Aorta (tissue), 5 donors: ENCODE data around the gene DOP1B. TPM values are rescaled to one million over a fixed set of nuclear protein-coding genes. Genes with fewer than 3 reads are reported as not detected.

ENCODE experiments used
- ATAC-seq: fragments of 200-7000 bp; cut with Tn5 transposase; one replicate; pipeline ENCODE4 v1.9.1; 2022; ENCODE audit warnings: moderate library complexity; ENCODE audit not compliant: low FRiP score
- DNase-seq, 2 donors: peaks; one replicate each; pipeline ENCODE4 v3.0.0-alpha.2; 2020
- H3K27ac ChIP-seq, 2 donors: one replicate each; pipeline ENCODE4 v1.5.1; 2013; ENCODE audit warnings: low read length in 2 of 2, mild to moderate bottlenecking in 2 of 2, moderate library complexity in 2 of 2, control low read depth in 1 of 2, inconsistent platforms in 1 of 2, low read depth in 1 of 2
- H3K27me3 ChIP-seq, 2 donors: one replicate each; pipeline ENCODE4 v1.6.1; 2013; ENCODE audit warnings: control low read depth in 1 of 2, low read length in 1 of 2, mild to moderate bottlenecking in 1 of 2, moderate library complexity in 1 of 2; ENCODE audit not compliant: insufficient read depth in 2 of 2, control insufficient read depth in 1 of 2
- H3K36me3 ChIP-seq, 2 donors: one replicate each; pipeline ENCODE4 v1.6.1; 2013; ENCODE audit warnings: control low read depth in 1 of 2, low read length in 1 of 2, mild to moderate bottlenecking in 1 of 2; ENCODE audit not compliant: insufficient read depth in 2 of 2, control insufficient read depth in 1 of 2
- H3K4me1 ChIP-seq, 2 donors: one replicate each; pipeline ENCODE4 v1.6.1; 2013; ENCODE audit warnings: low read length in 2 of 2, control low read depth in 1 of 2, mild to moderate bottlenecking in 1 of 2, moderate library complexity in 1 of 2; ENCODE audit not compliant: insufficient read depth in 2 of 2, control insufficient read depth in 1 of 2
- H3K4me3 ChIP-seq, 2 donors: one replicate each; pipeline ENCODE4 v1.5.1; 2013; ENCODE audit warnings: low read length in 2 of 2, control low read depth in 1 of 2, mild to moderate bottlenecking in 1 of 2
- H3K9me3 ChIP-seq: one replicate; pipeline ENCODE4 v1.6.1; 2013; ENCODE audit warnings: mild to moderate bottlenecking, low read length; ENCODE audit not compliant: control insufficient read depth
- WGBS, 2 donors: extraction: QIAGEN DNeasy Blood & Tissue Kit; methylation state at CpG; one replicate each; pipeline ENCODE4 v1.1.7; 2013; 5-methylcytosine and 5-hydroxymethylcytosine counted together
- intact Hi-C, 2 donors: fragments of 100-400 bp; cut with DNase I; formaldehyde crosslinking; loops; one replicate each; pipeline versions ENCODE4 v1.14.2 to v1.15.0; 2022
- long read RNA-seq, 2 donors: library from polyadenylated mRNA; unstranded; transcript quantifications; one replicate each; pipeline ENCODE4 v2.0.0, GENCODE V29; 2020 to 2021
- polyA plus RNA-seq, 2 donors: library from polyadenylated mRNA; stranded (reverse); fragments of 200-250 nt; gene quantifications; one replicate each; pipeline ENCODE4 v1.2.3, GENCODE V29; 2013
- total RNA-seq, 2 donors: library from RNA; stranded (reverse); fragmentation: NEBNext Ultra II Directional; extraction: Animal tissue kit (Norgen Biotek cat#: 25700); gene quantifications; one replicate each; pipeline ENCODE4 v1.2.1, GENCODE V29; 2021
- donor health status: healthy with polysubstance abuse.
- donor health status: Bipolar disorder and iron deficiency.
- donor health status: DM: no; HTN: no; CAD: no.
- donor health status: DM: no; HTN: no; CAD: no.
- donor health status: DM: yes; HTN: yes; CAD: no.

The DOP1B gene, protein sequence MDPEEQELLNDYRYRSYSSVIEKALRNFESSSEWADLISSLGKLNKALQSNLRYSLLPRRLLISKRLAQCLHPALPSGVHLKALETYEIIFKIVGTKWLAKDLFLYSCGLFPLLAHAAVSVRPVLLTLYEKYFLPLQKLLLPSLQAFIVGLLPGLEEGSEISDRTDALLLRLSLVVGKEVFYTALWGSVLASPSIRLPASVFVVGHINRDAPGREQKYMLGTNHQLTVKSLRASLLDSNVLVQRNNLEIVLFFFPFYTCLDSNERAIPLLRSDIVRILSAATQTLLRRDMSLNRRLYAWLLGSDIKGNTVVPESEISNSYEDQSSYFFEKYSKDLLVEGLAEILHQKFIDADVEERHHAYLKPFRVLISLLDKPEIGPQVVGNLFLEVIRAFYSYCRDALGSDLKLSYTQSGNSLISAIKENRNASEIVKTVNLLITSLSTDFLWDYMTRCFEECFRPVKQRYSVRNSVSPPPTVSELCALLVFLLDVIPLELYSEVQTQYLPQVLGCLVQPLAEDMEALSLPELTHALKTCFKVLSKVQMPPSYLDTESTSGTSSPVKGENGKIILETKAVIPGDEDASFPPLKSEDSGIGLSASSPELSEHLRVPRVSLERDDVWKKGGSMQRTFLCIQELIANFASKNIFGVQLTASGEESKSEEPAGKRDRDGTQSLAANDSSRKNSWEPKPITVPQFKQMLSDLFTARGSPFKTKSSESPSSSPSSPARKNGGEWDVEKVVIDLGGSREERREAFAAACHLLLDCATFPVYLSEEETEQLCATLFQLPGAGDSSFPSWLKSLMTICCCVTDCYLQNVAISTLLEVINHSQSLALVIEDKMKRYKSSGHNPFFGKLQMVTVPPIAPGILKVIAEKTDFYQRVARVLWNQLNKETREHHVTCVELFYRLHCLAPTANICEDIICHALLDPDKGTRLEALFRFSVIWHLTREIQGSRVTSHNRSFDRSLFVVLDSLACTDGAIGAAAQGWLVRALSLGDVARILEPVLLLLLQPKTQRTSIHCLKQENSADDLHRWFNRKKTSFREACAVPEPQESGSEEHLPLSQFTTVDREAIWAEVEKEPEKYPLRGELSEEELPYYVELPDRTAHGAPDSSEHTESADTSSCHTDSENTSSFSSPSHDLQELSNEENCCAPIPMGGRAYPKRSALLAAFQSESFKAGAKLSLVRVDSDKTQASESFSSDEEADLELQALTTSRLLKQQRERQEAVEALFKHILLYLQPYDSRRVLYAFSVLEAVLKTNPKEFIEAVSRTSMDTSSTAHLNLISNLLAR (N-terminal part only)
- total RNA-seq, result 10 to 100 TPM; 14.2 to 14.8 TPM
- polyA plus RNA-seq, result 1 to 10 TPM; 2.9 to 4.3 TPM
- long read RNA-seq, donor 1, partial matches to known transcripts, result 2 of 8 reads
- long read RNA-seq, donor 1, other reads (novel, unspliced or antisense), result 5 of 8 reads
- long read RNA-seq, donor 2, partial matches to known transcripts, result 4 of 7 reads
- long read RNA-seq, donor 2, other reads (novel, unspliced or antisense), result 3 of 7 reads

- Histone ChIP-seq H3K27me3 (no peaks in the 10 kb centered on the region), H3K36me3 (no peaks in the 10 kb centered on the region), H3K4me1 (no peaks in the 10 kb centered on the region), H3K27ac (no peak within 1 kb of the TSS), H3K4me3 (peak within 1 kb of the TSS; percentile 75 to 95), H3K9me3 (no peaks in the 10 kb centered on the region)
- DNase-seq (no peak), ATAC-seq (peak; percentile 0)
- WGBS, 2 donors, result 1% methylated on average over 67 to 83 of the region's 83 CpGs
- intact Hi-C loops, result loop anchor here in 1 of 2 donors (2.0 to 5.0 kb wide), 2 partner anchors 56 to 165 kb away; partner anchors contain the start of gene MORC3
Measured at GRCh38 chr21:36156815-36157670, at the start of gene DOP1B. DOP1B (plus strand) TSS chr21:36156824; CDS start chr21:36164734, 7,910 bp downstream.

- intact Hi-C loops, result loop anchor here in 1 of 2 donors (5.0 kb wide), 1 partner anchor 48 kb away; the partner anchor contains the start of gene SETD4
- ATAC-seq (no peak), DNase-seq (no peak)
- Histone ChIP-seq H3K4me3 (no peak overlapping the region), H3K27ac (no peak overlapping the region), H3K36me3 (no peaks in the 10 kb centered on the region), H3K27me3 (no peaks in the 10 kb centered on the region), H3K9me3 (no peaks in the 10 kb centered on the region), H3K4me1 (no peaks in the 10 kb centered on the region)
- 96 to 98% methylated on average over 10 of the region's 10 CpGs for WGBS, 2 donors
Measured at GRCh38 chr21:36109868-36110267, 46.8 kb upstream of the DOP1B start.

DNA sequence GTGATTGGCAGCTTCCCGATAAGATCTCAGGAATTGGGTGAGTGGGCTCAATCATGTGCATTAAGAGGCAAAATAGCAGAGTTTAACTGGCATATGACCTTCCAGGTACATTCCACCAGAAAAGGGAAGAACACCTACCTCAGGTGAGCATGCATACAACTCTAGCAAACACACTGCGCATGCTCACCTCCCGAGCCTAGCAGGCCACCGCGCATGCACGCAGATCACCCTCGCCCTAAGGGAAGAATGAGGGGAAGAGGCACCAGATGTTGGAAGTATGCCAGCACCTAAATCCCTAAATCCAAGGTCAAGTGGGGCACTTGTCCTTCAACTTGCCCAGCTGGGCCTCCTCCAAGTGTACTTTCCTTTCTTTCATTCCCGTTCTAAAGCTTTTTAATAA lies 45.4 kb upstream of the DOP1B start:
- Histone ChIP-seq H3K27ac (no peak overlapping the region), H3K4me1 (no peaks in the 10 kb centered on the region), H3K36me3 (no peaks in the 10 kb centered on the region), H3K9me3 (no peaks in the 10 kb centered on the region), H3K4me3 (no peak overlapping the region), H3K27me3 (no peaks in the 10 kb centered on the region)
- 84 to 92% methylated on average over 8 of the region's 8 CpGs for WGBS, 2 donors
- intact Hi-C loops, result loop anchor here in 1 of 2 donors (5.0 kb wide), 1 partner anchor 49 kb away; the partner anchor contains the start of gene SETD4
- DNase-seq (no peak), ATAC-seq (no peak)

DNA sequence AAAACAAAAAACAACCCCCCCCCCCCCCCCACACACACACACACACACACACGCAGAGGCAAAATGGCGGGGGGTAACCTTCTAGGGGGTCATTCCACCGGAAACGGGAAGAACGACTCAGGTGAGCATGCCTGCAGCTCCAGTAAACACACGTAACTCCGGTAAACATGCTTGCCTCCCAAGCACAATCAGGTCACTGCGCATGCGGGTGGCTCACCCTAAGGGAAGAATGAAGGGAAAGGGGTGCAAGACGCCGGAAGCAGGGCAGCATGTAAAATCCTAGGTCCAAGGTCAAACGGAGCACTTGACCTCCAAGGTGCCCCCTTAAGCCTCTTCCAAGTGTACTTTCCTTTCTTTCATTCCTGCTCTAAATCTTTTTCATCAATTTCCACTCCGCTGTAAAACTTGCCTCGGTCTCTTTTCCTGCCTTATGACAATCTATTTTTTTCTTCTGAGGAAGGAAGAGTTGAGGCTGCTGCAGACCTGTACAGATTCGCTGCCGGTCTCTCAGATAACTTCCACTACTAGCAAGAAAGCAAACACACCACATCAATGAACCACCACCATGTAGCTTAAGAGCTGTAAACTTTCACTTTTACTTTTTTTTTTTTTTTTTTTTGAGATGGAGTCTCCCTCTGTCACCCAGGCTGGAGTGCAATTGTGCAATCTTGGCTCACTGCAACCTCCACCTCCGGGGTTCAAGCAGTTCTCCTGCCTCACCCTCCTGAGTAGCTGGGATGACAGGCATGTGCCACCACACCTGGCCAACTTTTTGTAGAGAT lies 42.8 kb upstream of the DOP1B start:
- Histone ChIP-seq H3K9me3 (no peaks in the 10 kb centered on the region), H3K27me3 (no peaks in the 10 kb centered on the region), H3K27ac (no peak overlapping the region), H3K4me1 (no peaks in the 10 kb centered on the region), H3K36me3 (no peaks in the 10 kb centered on the region), H3K4me3 (no peak overlapping the region)
- WGBS, 2 donors, result 79% methylated on average over 17 of the region's 17 CpGs
- DNase-seq, result no peak
- intact Hi-C loops, result loop anchor here in 1 of 2 donors (5.0 kb wide), 1 partner anchor 52 kb away; the partner anchor contains the start of gene SETD4
- ATAC-seq, result no peak

DNA sequence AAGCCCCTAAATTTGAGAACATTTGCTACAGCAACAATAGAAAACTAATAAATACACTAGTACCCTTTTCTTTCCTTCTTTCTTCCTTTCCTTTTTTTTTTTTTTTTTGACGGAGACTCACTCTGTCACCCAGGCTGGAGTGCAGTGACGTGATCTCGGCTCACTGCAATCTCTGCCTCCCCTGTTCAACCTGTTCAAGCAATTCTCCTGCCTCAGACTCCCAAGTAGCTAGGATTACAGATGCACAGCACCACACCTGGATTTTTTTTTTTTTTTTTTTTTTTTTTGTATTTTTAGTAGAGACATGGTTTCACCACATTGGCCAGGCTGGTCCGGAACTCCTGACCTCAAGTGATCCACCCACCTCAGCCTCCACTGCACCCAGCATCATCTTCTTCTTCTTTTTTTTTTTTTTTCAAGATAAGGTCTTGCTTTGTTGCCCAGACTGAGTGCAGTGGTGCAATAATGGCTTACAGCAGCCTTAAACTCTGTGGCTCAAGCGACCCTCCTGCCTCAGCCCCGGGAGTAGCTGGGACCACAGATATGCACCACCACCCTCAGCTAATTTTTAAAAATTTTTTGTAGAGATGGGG lies 41.4 kb upstream of the DOP1B start:
- intact Hi-C loops, result no loop called here
- Histone ChIP-seq H3K4me1 (no peaks in the 10 kb centered on the region), H3K9me3 (no peaks in the 10 kb centered on the region), H3K36me3 (no peaks in the 10 kb centered on the region), H3K27me3 (no peaks in the 10 kb centered on the region), H3K4me3 (no peak overlapping the region), H3K27ac (no peak overlapping the region)
- WGBS, 2 donors, result 84 to 89% methylated on average over 6 of the region's 6 CpGs
- no peak for DNase-seq
- ATAC-seq, result no peak

GRCh38 chr21:36117286-36117741 lies 39.3 kb upstream of the DOP1B start:
- Histone ChIP-seq H3K36me3 (no peaks in the 10 kb centered on the region), H3K4me3 (no peak overlapping the region), H3K9me3 (no peaks in the 10 kb centered on the region), H3K27ac (no peak overlapping the region), H3K4me1 (no peaks in the 10 kb centered on the region), H3K27me3 (no peaks in the 10 kb centered on the region)
- DNase-seq (no peak), ATAC-seq (no peak)
- intact Hi-C loops, result no loop called here
- WGBS, 2 donors, result 80 to 85% methylated on average over 2 of the region's 2 CpGs
